Spleen (tissue), 7 donors: ENCODE data around the gene CBX2.

Experiments
- CTCF ChIP-seq, 11 experiments: fragments of 200-600 bp in 7 of 11; fragments of 450-650 bp in 4 of 11; sonication (generic) in 4 of 11; IDR thresholded peaks in 8 of 11; conservative IDR thresholded peaks in 3 of 11; 1 replicate in 7 of 11; 2 replicates in 4 of 11; pipeline versions ENCODE4 v1.4.0 to v1.8.0; 2016 to 2021; ENCODE audit warnings: antibody characterized with exemption in 11 of 11, inconsistent platforms in 4 of 11, mild to moderate bottlenecking in 1 of 11
- POLR2A ChIP-seq, 3 donors: fragments of 450-650 bp; IDR thresholded peaks; one replicate each; pipeline ENCODE4 v1.5.1; 2017; ENCODE audit warnings: antibody characterized with exemption in 3 of 3, mild to moderate bottlenecking in 1 of 3
- POLR2AphosphoS5 ChIP-seq, 3 donors: sonication (generic); formaldehyde crosslinking; IDR thresholded peaks; one replicate each; pipeline ENCODE4 v1.5.1; 2017; ENCODE audit warnings: antibody characterized with exemption in 3 of 3
- donor health status: DM: no; HTN: no; CAD: no; lungs with moderate emphysema.
- donor health status: DM: no; HTN: no; CAD: no.
- donor health status: DM: no; HTN: no; CAD: no.

- TF ChIP-seq POLR2A (IDR thresholded peaks at IDR 0.05) (no peak), CTCF (IDR thresholded peaks at IDR 0.05 in 8 of 11, conservative IDR thresholded peaks at IDR 0.05 in 3 of 11) (no peak), POLR2AphosphoS5 (IDR thresholded peaks at IDR 0.05) (no peak)
Observed at GRCh38 chr17:79743614-79744013, 34.3 kb upstream of the CBX2 start.
